ENCODE measurements around the gene CLNS1A.

- TF ChIP-seq REST (IDR thresholded peaks at IDR 0.05; ENCODE audit: unreplicated experiment), result no peak
- TF ChIP-seq CTCF (conservative IDR thresholded peaks at IDR 0.05; ENCODE audit: low read depth in 2 of 2), result no peak
- no peak for TF ChIP-seq POLR2AphosphoS5 (IDR thresholded peaks at IDR 0.05; ENCODE audit: low read depth)
- TF ChIP-seq EZH2phosphoT487 (IDR thresholded peaks at IDR 0.05; ENCODE audit: unreplicated experiment), result no peak
- TF ChIP-seq ZNF462 (CRISPR knock-in tag; IDR thresholded peaks at IDR 0.05), result no peak
- no peak for TF ChIP-seq EZH2 (IDR thresholded peaks at IDR 0.05; ENCODE audit: low read depth, unreplicated experiment)
- TF ChIP-seq CREB1 (CRISPR knock-in tag; IDR thresholded peaks at IDR 0.05; ENCODE audit: low read depth), result no peak
- no peak for TF ChIP-seq ETS1 (IDR thresholded peaks at IDR 0.05)
These were observed 41.0 kb downstream of the CLNS1A start for GRCh38 chr11:77596626-77597025.
